IPS-18c (cell line): ENCODE results near the gene APPL2.

Experiments used
- H3K4me3 ChIP-seq: 2 replicates; pipeline ENCODE4 v1.7.0; 2013; ENCODE audit warnings: low read depth, mild to moderate bottlenecking, low read length, moderate library complexity; ENCODE audit not compliant: insufficient read depth
- H3K9me3 ChIP-seq: one replicate; pipeline ENCODE4 v1.6.1; 2013; ENCODE audit warnings: mild to moderate bottlenecking, low read length, moderate library complexity; ENCODE audit not compliant: control insufficient read depth, insufficient read depth

Gene APPL2

GRCh38 chr12:105228966-105229365 is 7.0 kb downstream of the APPL2 start:
- H3K4me3 ChIP-seq: no peak overlapping the region

GRCh38 chr12:105228494-105228893 is 7.5 kb downstream of the APPL2 start:
- H3K4me3 ChIP-seq: no peak overlapping the region
- no peaks in the 10 kb centered on the region for H3K9me3 ChIP-seq

More at GRCh38 chr12:105228966-105229365, 7.0 kb downstream of the APPL2 start:
- no peaks in the 10 kb centered on the region for H3K9me3 ChIP-seq

GRCh38 chr12:105227879-105228278 is 8.1 kb downstream of the APPL2 start:
- Histone ChIP-seq H3K4me3 (no peak overlapping the region), H3K9me3 (no peaks in the 10 kb centered on the region)

- H3K9me3 ChIP-seq: no peaks in the 10 kb centered on the region
- no peak overlapping the region for H3K4me3 ChIP-seq
Measured at GRCh38 chr12:105226219-105226618, 9.8 kb downstream of the APPL2 start.

- no peak overlapping the region for H3K4me3 ChIP-seq
- no peaks in the 10 kb centered on the region for H3K9me3 ChIP-seq
Measured at GRCh38 chr12:105225505-105226015, 10.4 kb downstream of the APPL2 start.

- Histone ChIP-seq H3K4me3 (no peak overlapping the region), H3K9me3 (no peaks in the 10 kb centered on the region)
Measured at GRCh38 chr12:105224399-105224798, 11.6 kb downstream of the APPL2 start.

- Histone ChIP-seq H3K9me3 (no peaks in the 10 kb centered on the region), H3K4me3 (no peak overlapping the region)
Measured at GRCh38 chr12:105223884-105224283, 12.1 kb downstream of the APPL2 start.

GRCh38 chr12:105223352-105223845 is 12.6 kb downstream of the APPL2 start:
- Histone ChIP-seq H3K4me3 (no peak overlapping the region), H3K9me3 (no peaks in the 10 kb centered on the region)

- Histone ChIP-seq H3K9me3 (no peaks in the 10 kb centered on the region), H3K4me3 (no peak overlapping the region)
Measured at GRCh38 chr12:105222726-105223351, 13.1 kb downstream of the APPL2 start.

- Histone ChIP-seq H3K9me3 (no peaks in the 10 kb centered on the region), H3K4me3 (no peak overlapping the region)
Measured at GRCh38 chr12:105222284-105222655, 13.7 kb downstream of the APPL2 start.

GRCh38 chr12:105221583-105222283 is 14.2 kb downstream of the APPL2 start:
- no peak overlapping the region for H3K4me3 ChIP-seq
- H3K9me3 ChIP-seq: no peaks in the 10 kb centered on the region

- H3K4me3 ChIP-seq: no peak overlapping the region
Measured at GRCh38 chr12:105220929-105221290, 15.1 kb downstream of the APPL2 start.

GRCh38 chr12:105220150-105220928 is 15.6 kb downstream of the APPL2 start:
- no peaks in the 10 kb centered on the region for H3K9me3 ChIP-seq
- no peak overlapping the region for H3K4me3 ChIP-seq

More at GRCh38 chr12:105220929-105221290, 15.1 kb downstream of the APPL2 start:
- H3K9me3 ChIP-seq: no peaks in the 10 kb centered on the region

GRCh38 chr12:105219261-105220028 is 16.5 kb downstream of the APPL2 start:
- Histone ChIP-seq H3K4me3 (no peak overlapping the region), H3K9me3 (no peaks in the 10 kb centered on the region)

GRCh38 chr12:105218434-105218833 is 17.5 kb downstream of the APPL2 start:
- Histone ChIP-seq H3K9me3 (no peaks in the 10 kb centered on the region), H3K4me3 (no peak overlapping the region)

- Histone ChIP-seq H3K4me3 (no peak overlapping the region), H3K9me3 (no peaks in the 10 kb centered on the region)
Measured at GRCh38 chr12:105214670-105215375, 21.2 kb downstream of the APPL2 start.
